Breast epithelium (tissue), 4 donors: ENCODE measurements around the gene WWP2. TPM values are rescaled to one million over a fixed set of nuclear protein-coding genes. Genes with fewer than 3 reads are reported as not detected.

Experiments used
- DNase-seq, 2 donors: peaks; one replicate each; pipeline ENCODE4 v3.0.0-alpha.2; 2019; ENCODE audit warnings: low spot score in 2 of 2
- H3K27ac ChIP-seq, 2 donors: fragments of 200-600 bp; sonication (generic) in 1 of 2; one replicate each; pipeline ENCODE4 v1.5.1; 2016 to 2019; ENCODE audit warnings: mild to moderate bottlenecking in 1 of 2
- H3K27me3 ChIP-seq, 2 donors: fragments of 200-600 bp; sonication (generic) in 1 of 2; one replicate each; pipeline versions ENCODE4 v1.5.1 to v1.6.0; 2017 to 2019; ENCODE audit warnings: control low read depth in 1 of 2, mild to moderate bottlenecking in 1 of 2
- H3K36me3 ChIP-seq: fragments of 200-600 bp; one replicate; pipeline ENCODE4 v1.5.1; 2019
- H3K4me1 ChIP-seq, 2 donors: fragments of 200-600 bp; sonication (generic); one replicate each; pipeline ENCODE4 v1.5.1; 2016 to 2019; ENCODE audit warnings: control low read depth in 1 of 2
- H3K4me3 ChIP-seq, 3 donors: fragments of 200-600 bp; sonication (generic); 1 replicate in 2 of 3; 2 replicates in 1 of 3; pipeline ENCODE4 v1.5.1; 2016 to 2019; ENCODE audit warnings: mild to moderate bottlenecking in 3 of 3, moderate library complexity in 2 of 3
- H3K9me3 ChIP-seq, 2 donors: fragments of 200-600 bp; sonication (generic) in 1 of 2; one replicate each; pipeline ENCODE4 v1.5.1; 2016 to 2019; ENCODE audit warnings: control low read depth in 1 of 2
- CTCF ChIP-seq, 3 donors: fragments of 450-650 bp; IDR thresholded peaks; one replicate each; pipeline ENCODE4 v1.5.1; 2016 to 2017; ENCODE audit warnings: antibody characterized with exemption in 3 of 3, mild to moderate bottlenecking in 3 of 3, moderate library complexity in 3 of 3
- POLR2A ChIP-seq: fragments of 450-650 bp; IDR thresholded peaks from one replicate; pipeline ENCODE4 v1.6.1; 2016; ENCODE audit warnings: antibody characterized with exemption, mild to moderate bottlenecking, moderate library complexity
- POLR2AphosphoS5 ChIP-seq, 3 donors: sonication (generic); formaldehyde crosslinking; IDR thresholded peaks; one replicate each; pipeline ENCODE4 v1.6.1; 2017; ENCODE audit warnings: antibody characterized with exemption in 3 of 3
- intact Hi-C: fragments of 100-400 bp; cut with DNase I; formaldehyde crosslinking; loops from one replicate; pipeline ENCODE4 v1.15.1; 2023; ENCODE audit warnings: low total_unique reads
- total RNA-seq, 3 donors: library from RNA; depleted of rRNA; stranded (reverse); fragments of >200 nt; gene quantifications; one replicate each; pipeline ENCODE4 v1.1.0, GENCODE V29; 2016

Gene WWP2
- total RNA-seq, 3 donors from 2014 or later: 34.1 to 46.5 (median 34.7) TPM

- Histone ChIP-seq H3K9me3 (no peaks in the 10 kb centered on the region), H3K36me3 (peaks cover 19% of the 10 kb centered on the region), H3K4me3 (no peak overlapping the region), H3K27me3 (no peaks in the 10 kb centered on the region), H3K27ac (no peak overlapping the region), H3K4me1 (peaks cover 0 to 9% of the 10 kb centered on the region in 2 donors)
- intact Hi-C loops: loop anchor here (10.0 kb wide), 1 partner anchor 147 kb away; no protein-coding TSS in a partner anchor
- DNase-seq: no peak
- TF ChIP-seq CTCF (IDR thresholded peaks at IDR 0.05) (no peak), POLR2A (no peak), POLR2AphosphoS5 (IDR thresholded peaks at IDR 0.05) (no peak)
Measured at GRCh38 chr16:69932228-69932627, 170.1 kb downstream of the WWP2 start.

GRCh38 chr16:69932691-69933392, 170.7 kb downstream of the WWP2 start:
- intact Hi-C loops: loop anchor here (10.0 kb wide), 1 partner anchor 148 kb away; no protein-coding TSS in a partner anchor
- H3K36me3 ChIP-seq: peaks cover 19% of the 10 kb centered on the region

GRCh38 chr16:69934044-69934443, 171.9 kb downstream of the WWP2 start:
- no peak overlapping the region for H3K27ac ChIP-seq
- no peak for DNase-seq
- H3K4me1 ChIP-seq: no peaks in the 10 kb centered on the region
- no peaks in the 10 kb centered on the region for H3K27me3 ChIP-seq
- TF ChIP-seq POLR2A (no peak), CTCF (IDR thresholded peaks at IDR 0.05) (no peak), POLR2AphosphoS5 (IDR thresholded peaks at IDR 0.05) (no peak)
- intact Hi-C loops: loop anchor here (10.0 kb wide), 1 partner anchor 149 kb away; no protein-coding TSS in a partner anchor
- no peak overlapping the region for H3K4me3 ChIP-seq
- no peaks in the 10 kb centered on the region for H3K9me3 ChIP-seq
- peaks cover 19% of the 10 kb centered on the region for H3K36me3 ChIP-seq

More at GRCh38 chr16:69932691-69933392, 170.7 kb downstream of the WWP2 start:
- Histone ChIP-seq H3K27ac (no peak overlapping the region), H3K27me3 (no peaks in the 10 kb centered on the region), H3K4me3 (no peak overlapping the region), H3K9me3 (no peaks in the 10 kb centered on the region), H3K4me1 (peaks cover 0 to 3% of the 10 kb centered on the region in 2 donors)
- DNase-seq: no peak
- TF ChIP-seq POLR2AphosphoS5 (IDR thresholded peaks at IDR 0.05) (no peak), POLR2A (no peak), CTCF (IDR thresholded peaks at IDR 0.05) (no peak)

- Histone ChIP-seq H3K4me3 (no peak overlapping the region), H3K27me3 (no peaks in the 10 kb centered on the region), H3K9me3 (no peaks in the 10 kb centered on the region), H3K36me3 (peaks cover 19% of the 10 kb centered on the region), H3K27ac (no peak overlapping the region), H3K4me1 (no peaks in the 10 kb centered on the region)
- no peak for TF ChIP-seq POLR2A
- no peak for TF ChIP-seq POLR2AphosphoS5 (IDR thresholded peaks at IDR 0.05)
- no peak for TF ChIP-seq CTCF (IDR thresholded peaks at IDR 0.05)
- DNase-seq: no peak
- intact Hi-C loops: loop anchor here (10.0 kb wide), 1 partner anchor 150 kb away; no protein-coding TSS in a partner anchor
Measured at GRCh38 chr16:69934751-69935150, 172.6 kb downstream of the WWP2 start.

GRCh38 chr16:69935278-69935711, 173.2 kb downstream of the WWP2 start:
- Histone ChIP-seq H3K9me3 (no peaks in the 10 kb centered on the region), H3K4me1 (no peaks in the 10 kb centered on the region), H3K4me3 (no peak overlapping the region), H3K27me3 (no peaks in the 10 kb centered on the region), H3K27ac (no peak overlapping the region), H3K36me3 (peaks cover 19% of the 10 kb centered on the region)
- no peak for DNase-seq
- TF ChIP-seq CTCF (IDR thresholded peaks at IDR 0.05) (no peak), POLR2AphosphoS5 (IDR thresholded peaks at IDR 0.05) (no peak)
- intact Hi-C loops: loop anchor here (10.0 kb wide), 1 partner anchor 150 kb away; no protein-coding TSS in a partner anchor
